HUES64 (cell line): ENCODE data around the gene SEPTIN6. TPM values are rescaled to one million over a fixed set of nuclear protein-coding genes. Genes with fewer than 3 reads are reported as not detected.

Experiments
- H3K27ac ChIP-seq: 2 replicates; pipeline ENCODE4 v1.7.0; 2013; ENCODE audit warnings: low read depth, low read length, inconsistent platforms
- H3K27me3 ChIP-seq: 2 replicates; pipeline ENCODE4 v1.6.1; 2013; ENCODE audit warnings: mild to moderate bottlenecking, low read length; ENCODE audit not compliant: insufficient read depth
- H3K36me3 ChIP-seq: 2 replicates; pipeline ENCODE4 v1.6.1; 2013; ENCODE audit warnings: mild to moderate bottlenecking, low read length; ENCODE audit not compliant: insufficient read depth
- H3K4me1 ChIP-seq: 2 replicates; pipeline ENCODE4 v1.6.1; 2013; ENCODE audit warnings: mild to moderate bottlenecking, low read length, moderate library complexity; ENCODE audit not compliant: insufficient read depth
- H3K4me3 ChIP-seq: 2 replicates; pipeline ENCODE4 v1.5.1; 2013; ENCODE audit warnings: mild to moderate bottlenecking, low read length, moderate library complexity
- H3K9ac ChIP-seq: 2 replicates; pipeline ENCODE4 v1.6.1; 2013; ENCODE audit warnings: mild to moderate bottlenecking, low read depth, low read length
- H3K9me3 ChIP-seq: 2 replicates; pipeline ENCODE4 v1.6.1; 2013; ENCODE audit warnings: low read depth, low read length; ENCODE audit not compliant: insufficient read depth
- WGBS: fragments of 150-250, 120-280 bp; methylation state at CpG from one replicate; pipeline ENCODE4 v1.1.7; 2013; ENCODE audit warnings: missing lambda C conversion rate; 5-methylcytosine and 5-hydroxymethylcytosine counted together
- polyA plus RNA-seq, 2 experiments: library from polyadenylated mRNA; stranded (reverse); fragments of 50-300 nt; gene quantifications; one replicate each; pipeline ENCODE4 v1.2.3, GENCODE V29; 2013

SEPTIN6 gene
- 30.7 TPM for polyA plus RNA-seq (2013, experiment 1 of 2)
- 34.6 TPM for polyA plus RNA-seq (2013, experiment 2 of 2)

DNA sequence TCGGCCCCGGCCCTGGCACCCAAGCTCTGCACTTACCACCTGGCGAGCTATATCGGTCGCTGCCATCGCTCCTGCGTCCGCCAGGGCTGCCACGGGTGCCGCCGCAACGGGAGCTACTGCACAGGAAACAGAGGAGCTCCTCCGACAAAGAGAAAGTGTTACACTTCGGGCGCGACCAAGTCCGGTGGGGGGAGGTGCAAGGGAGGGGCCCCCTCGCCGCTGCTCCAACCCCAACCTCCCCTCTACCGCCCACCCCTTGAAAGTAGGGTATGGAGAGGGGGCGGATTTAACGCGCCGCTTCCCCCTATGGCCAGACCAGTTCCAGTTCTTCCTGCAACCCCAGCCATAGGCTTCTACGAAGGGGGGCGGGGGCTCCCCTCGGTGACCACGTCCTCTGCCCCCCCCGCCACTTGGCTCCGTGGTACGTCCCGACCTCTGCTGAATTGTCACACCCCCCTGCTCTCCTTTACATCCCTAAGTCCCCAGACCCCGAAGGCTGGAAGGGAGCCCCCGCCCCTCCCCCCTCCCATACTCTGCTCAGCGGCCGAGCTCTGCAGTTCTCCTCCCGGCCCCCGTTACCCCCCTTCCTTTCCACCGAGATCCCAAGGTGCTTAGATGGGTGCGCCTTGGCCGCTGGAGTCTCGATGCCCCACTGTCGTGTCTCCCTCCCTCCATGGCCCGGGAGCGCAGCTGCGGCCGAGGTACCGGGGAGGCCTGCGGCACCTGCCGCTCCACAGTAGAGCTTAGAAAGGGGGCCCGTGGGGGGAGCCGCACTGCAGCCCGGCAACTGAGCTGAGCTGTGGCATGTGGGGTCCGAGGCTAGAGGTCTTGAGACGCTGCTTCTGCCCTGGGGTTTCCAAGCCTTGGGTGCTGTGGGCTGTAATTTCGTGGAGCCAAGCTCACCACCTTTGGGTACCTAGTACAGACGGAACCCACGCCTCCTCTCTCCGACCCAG is at the start of gene SEPTIN6:
TSS of gene SEPTIN6 (minus strand) at position 129 of the 956 bp plus-strand sequence. CDS start at position 66, 63 bp downstream.
- Histone ChIP-seq H3K9ac (peak within 1 kb of the TSS; percentile 63), H3K4me3 (peak within 1 kb of the TSS; percentile 78), H3K27ac (peak within 1 kb of the TSS; percentile 74; the same call in 1 of the 2 replicates), H3K27me3 (peaks cover 22% of the 10 kb centered on the region), H3K9me3 (no peaks in the 10 kb centered on the region), H3K36me3 (no peaks in the 10 kb centered on the region), H3K4me1 (peaks cover 25% of the 10 kb centered on the region)
- WGBS, result under 1% methylated on average over 42 of the region's 59 CpGs

DNA sequence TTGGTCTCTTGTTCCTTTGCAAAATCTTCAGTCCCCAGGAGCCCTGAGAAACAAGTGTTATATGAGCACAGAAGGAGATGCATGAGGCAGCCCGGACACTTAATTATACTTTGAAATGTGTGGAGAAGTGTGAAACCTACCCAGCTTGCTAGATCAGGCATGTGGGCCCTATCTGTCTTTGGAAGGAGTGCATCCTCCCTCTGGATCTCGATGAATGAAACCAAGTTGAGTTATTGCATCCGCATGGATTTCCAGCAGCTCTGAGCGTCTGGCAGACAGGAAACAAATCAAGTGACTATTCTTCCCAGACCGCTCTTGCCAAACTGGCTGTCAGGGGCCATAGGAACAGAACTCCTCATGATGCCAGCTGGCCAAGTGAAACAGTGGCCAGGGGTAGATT is 45.8 kb upstream of the SEPTIN6 start:
- Histone ChIP-seq H3K36me3 (no peaks in the 10 kb centered on the region), H3K4me1 (no peaks in the 10 kb centered on the region), H3K4me3 (no peak overlapping the region), H3K27me3 (no peaks in the 10 kb centered on the region), H3K27ac (no peak overlapping the region), H3K9ac (no peak overlapping the region), H3K9me3 (no peaks in the 10 kb centered on the region)
- WGBS, result 93% methylated on average over 5 of the region's 5 CpGs

DNA sequence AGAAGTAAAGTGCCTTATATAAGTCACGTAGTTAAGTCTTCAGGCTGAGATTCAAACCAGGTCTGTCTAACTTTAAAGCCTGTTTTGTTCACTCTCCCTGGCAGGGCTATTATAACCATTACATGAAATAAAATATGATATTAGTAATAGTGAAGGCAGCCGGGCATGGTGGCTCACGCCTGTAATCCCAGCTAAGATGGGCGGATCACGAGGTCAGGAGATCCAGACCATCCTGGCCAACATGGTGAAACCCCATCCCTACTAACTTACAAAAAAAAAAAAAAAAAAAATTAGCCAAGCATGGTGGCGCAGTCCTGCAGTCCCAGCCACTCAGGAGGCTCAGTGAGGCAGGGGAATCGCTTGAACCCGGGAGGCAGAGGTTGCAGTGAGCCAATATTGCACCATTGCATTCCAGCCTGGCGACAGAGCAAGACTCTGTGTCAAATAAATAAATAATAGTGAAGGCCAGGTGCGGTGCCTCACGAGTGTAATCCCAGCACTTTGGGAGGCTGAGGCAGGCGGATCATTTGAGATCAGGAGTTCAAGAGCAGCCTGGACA is 43.3 kb upstream of the SEPTIN6 start:
- H3K4me3 ChIP-seq, result no peak overlapping the region
- no peaks in the 10 kb centered on the region for H3K36me3 ChIP-seq
- no peak overlapping the region for H3K9ac ChIP-seq
- H3K27me3 ChIP-seq, result no peaks in the 10 kb centered on the region
- no peak overlapping the region for H3K27ac ChIP-seq
- 93% methylated on average over 8 of the region's 12 CpGs for WGBS
- no peaks in the 10 kb centered on the region for H3K9me3 ChIP-seq
- no peaks in the 10 kb centered on the region for H3K4me1 ChIP-seq

DNA sequence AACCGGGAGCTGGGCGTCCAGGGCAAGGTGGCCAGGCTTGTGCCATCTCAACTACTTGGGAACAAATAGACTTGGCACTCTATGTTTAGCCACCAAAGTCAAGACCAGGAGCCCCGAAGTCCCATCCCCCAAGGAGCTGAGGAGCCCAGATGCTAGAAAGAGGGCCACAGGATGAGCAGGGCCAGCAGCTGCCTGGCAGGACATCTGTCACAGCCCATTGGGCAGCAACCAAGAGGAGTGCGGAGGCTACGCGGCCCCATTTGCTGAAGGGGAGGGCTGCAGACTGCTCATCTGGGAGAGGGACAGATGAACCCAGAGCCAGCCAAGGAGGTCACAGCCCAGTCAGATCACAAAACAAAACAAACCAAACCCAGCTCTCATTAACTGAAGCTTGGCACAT is 42.5 kb upstream of the SEPTIN6 start:
- 94% methylated on average over 6 of the region's 6 CpGs for WGBS
- H3K4me3 ChIP-seq, result no peak overlapping the region
- no peak overlapping the region for H3K27ac ChIP-seq
- H3K36me3 ChIP-seq, result no peaks in the 10 kb centered on the region
- H3K27me3 ChIP-seq, result no peaks in the 10 kb centered on the region
- H3K9me3 ChIP-seq, result no peaks in the 10 kb centered on the region
- H3K9ac ChIP-seq, result no peak overlapping the region
- H3K4me1 ChIP-seq, result no peaks in the 10 kb centered on the region

DNA sequence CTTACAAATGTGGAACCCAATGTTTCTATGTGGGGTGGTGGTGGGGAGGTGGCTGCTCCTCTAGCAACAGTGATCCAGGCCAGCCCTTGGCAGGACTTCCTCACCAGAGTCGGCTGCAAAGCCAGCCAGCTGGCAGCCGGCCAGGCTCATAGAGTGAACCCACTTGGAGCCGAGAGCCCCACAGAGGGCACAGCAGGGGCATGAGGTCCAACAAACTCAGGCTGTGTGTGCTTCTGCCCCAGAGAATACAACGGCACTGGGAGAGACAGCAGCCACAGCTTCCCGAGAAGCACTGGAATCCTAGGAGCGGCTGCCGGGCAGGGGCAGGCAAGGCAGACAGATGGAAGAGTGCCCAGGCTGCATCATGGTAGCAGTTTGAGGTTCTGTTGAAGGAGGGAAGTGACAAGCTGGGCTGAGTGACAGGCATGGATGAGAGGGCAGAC is 42.0 kb upstream of the SEPTIN6 start:
- WGBS, result 91% methylated on average over 7 of the region's 7 CpGs

DNA sequence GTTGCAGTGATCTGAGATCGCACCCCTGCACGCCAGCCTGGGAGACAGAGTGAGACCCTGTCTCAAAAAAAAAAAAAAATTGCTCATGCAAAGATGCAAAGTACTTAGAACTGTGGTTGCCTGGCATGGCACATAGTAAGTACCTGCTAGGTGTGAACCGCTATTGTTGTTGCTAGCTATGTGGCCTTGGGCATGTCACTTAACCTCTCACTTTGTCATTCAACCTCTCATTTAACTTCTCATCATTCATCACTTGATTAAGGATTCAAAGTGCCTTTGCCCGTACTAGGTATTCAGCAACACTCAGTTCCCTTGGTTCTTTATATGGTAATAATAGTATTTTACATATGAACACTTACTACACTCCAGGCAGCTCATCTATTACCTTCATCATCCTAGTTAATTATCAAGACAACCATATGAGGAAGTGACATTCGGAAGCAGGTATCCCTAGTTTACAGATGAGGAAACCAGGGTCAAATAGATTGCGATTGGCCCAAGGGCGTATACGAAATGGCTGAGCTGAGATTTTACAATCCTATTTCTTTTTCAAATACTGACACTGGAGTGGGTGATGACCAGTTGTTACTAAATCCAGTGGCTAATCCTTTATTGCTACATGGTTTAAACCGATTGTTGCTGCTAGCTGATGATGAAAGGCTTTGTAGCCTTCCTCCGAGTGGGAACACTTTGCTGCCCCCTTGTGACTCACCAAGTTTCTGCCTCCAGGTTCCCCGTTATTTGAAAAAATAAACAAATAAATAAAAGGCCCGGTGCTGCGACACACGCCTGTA is 36.6 kb upstream of the SEPTIN6 start:
- H3K4me1 ChIP-seq, result peaks cover 6% of the 10 kb centered on the region; the same call in 1 of the 2 replicates
- H3K27ac ChIP-seq, result no peak overlapping the region
- H3K9ac ChIP-seq, result no peak overlapping the region
- H3K9me3 ChIP-seq, result no peaks in the 10 kb centered on the region
- H3K4me3 ChIP-seq, result no peak overlapping the region
- H3K27me3 ChIP-seq, result no peaks in the 10 kb centered on the region
- 20% methylated on average over 13 of the region's 14 CpGs for WGBS
- no peaks in the 10 kb centered on the region for H3K36me3 ChIP-seq

More for the DNA sequence above, 42.0 kb upstream of the SEPTIN6 start:
- Histone ChIP-seq H3K27ac (no peak overlapping the region), H3K4me3 (no peak overlapping the region), H3K4me1 (no peaks in the 10 kb centered on the region), H3K9ac (no peak overlapping the region), H3K27me3 (no peaks in the 10 kb centered on the region), H3K36me3 (no peaks in the 10 kb centered on the region), H3K9me3 (no peaks in the 10 kb centered on the region)

DNA sequence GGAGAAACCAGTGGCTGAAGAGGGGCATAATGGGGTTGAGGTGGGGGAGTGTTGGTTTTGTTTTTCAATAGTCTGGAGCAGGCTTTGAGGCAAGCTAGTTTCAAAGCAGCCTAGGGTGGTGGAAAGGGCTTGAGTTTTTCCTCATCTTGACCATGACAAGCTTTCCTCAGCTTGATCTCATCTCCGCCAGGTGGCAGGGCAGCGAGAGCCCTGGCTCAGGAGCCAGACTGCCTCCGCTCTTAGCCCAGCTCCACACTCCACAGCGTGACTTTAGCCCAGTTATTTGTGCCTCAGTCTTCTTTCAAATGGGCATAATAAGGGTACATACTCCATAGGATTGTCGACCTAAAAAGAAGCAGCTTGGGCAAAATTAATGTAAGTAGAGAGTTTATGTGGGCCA is 35.5 kb upstream of the SEPTIN6 start:
- WGBS, result 52% methylated on average over 5 of the region's 5 CpGs
- no peak overlapping the region for H3K27ac ChIP-seq

DNA sequence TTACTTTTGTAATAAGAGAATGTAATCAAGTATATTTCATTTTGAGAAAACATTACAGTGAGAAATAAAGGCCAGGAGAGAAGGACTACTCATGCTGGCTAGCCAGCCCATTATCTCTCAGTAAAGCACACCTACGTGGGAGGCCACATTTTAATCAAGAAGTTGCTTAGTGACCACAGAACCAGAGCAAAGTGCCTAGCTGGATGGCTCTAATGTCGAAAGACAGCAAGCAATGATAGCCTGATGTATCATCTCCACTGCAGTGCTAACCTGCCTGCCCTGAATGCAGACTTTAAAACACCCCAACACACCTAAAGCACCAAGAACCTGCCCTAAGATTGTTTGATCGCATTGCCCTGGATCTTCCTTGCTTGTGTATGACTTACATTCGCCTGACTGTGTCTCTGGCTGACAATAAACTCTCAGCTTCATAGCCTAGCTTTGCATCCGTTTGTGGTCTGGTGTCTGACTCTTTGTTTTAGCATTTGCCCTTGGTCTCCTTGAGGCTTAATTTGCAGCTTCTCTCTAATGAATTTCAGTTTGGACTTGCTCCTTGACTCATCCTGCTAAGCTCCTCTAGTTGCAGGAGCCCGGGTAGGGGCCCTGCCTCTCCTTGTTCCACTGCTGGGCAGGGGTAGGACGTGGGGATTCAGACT is 34.1 kb upstream of the SEPTIN6 start:
- Histone ChIP-seq H3K9ac (no peak overlapping the region), H3K27ac (no peak overlapping the region), H3K9me3 (no peaks in the 10 kb centered on the region), H3K4me1 (peaks cover 6% of the 10 kb centered on the region; the same call in 1 of the 2 replicates), H3K4me3 (no peak overlapping the region), H3K36me3 (no peaks in the 10 kb centered on the region), H3K27me3 (no peaks in the 10 kb centered on the region)
- WGBS, result 62% methylated on average over 7 of the region's 7 CpGs

More for the DNA sequence above, 35.5 kb upstream of the SEPTIN6 start:
- no peaks in the 10 kb centered on the region for H3K27me3 ChIP-seq
- H3K9ac ChIP-seq, result no peak overlapping the region
- no peaks in the 10 kb centered on the region for H3K36me3 ChIP-seq
- H3K4me3 ChIP-seq, result no peak overlapping the region
- H3K4me1 ChIP-seq, result peaks cover 6% of the 10 kb centered on the region; the same call in 1 of the 2 replicates
- no peaks in the 10 kb centered on the region for H3K9me3 ChIP-seq

DNA sequence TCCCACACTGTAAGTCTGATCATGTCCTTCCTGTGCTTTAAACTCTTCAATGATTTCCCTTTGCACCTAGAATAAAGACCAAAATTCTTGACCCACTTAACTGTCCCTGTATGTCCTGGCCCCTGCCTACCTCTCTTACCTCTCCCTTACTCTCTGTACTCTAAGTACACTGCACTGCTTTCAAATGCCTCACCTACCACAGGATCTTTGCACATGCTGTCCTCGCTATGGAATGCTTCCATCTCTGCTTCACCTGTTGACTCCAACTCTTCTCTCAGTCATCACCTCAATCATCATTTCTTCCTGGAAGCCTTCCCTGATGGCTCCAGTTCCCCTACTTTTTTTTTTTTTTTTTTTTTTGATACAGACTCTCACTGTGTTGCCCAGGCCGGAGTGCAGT is 29.0 kb upstream of the SEPTIN6 start:
- Histone ChIP-seq H3K9me3 (no peaks in the 10 kb centered on the region), H3K36me3 (no peaks in the 10 kb centered on the region), H3K4me1 (no peaks in the 10 kb centered on the region), H3K27ac (no peak overlapping the region), H3K4me3 (no peak overlapping the region), H3K9ac (no peak overlapping the region), H3K27me3 (no peaks in the 10 kb centered on the region)
- WGBS, result 99% methylated on average over 2 of the region's 2 CpGs

DNA sequence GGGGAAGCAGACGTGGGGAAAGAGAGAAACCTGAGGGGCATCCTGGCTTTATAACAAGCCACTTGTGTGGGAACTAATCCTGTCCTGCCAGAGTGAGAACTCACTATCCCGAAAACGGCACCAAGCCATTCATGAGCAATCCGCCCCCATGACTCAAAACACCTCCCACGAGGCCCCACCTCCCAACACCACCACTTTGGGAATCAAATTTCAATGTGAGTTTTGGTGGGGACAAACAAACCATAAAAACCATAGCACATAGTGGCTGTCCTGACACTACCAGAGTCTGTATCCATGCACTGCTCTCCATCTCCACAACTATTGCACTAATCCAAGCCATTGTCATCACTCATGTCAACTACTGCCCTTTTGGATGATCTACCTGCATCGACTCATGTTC is 28.5 kb upstream of the SEPTIN6 start:
- H3K36me3 ChIP-seq, result no peaks in the 10 kb centered on the region
- H3K9ac ChIP-seq, result no peak overlapping the region
- H3K27ac ChIP-seq, result no peak overlapping the region
- H3K27me3 ChIP-seq, result no peaks in the 10 kb centered on the region
- 83% methylated on average over 6 of the region's 6 CpGs for WGBS
- H3K4me3 ChIP-seq, result no peak overlapping the region
- no peaks in the 10 kb centered on the region for H3K9me3 ChIP-seq
- H3K4me1 ChIP-seq, result no peaks in the 10 kb centered on the region
